ENCODE results near the gene OR5A1.

OR5A1 gene

GRCh38 chr11:59479906-59480305, 43.6 kb downstream of the OR5A1 start:
- no peak for DNase-seq (ENCODE audit: low spot score)

GRCh38 chr11:59480359-59480758, 44.1 kb downstream of the OR5A1 start:
- no peak for DNase-seq (ENCODE audit: low spot score)

All from Ammon's horn (tissue), 1 donor.